Trophoblast cell (in vitro differentiated cells and primary cell): ENCODE measurements around the gene ELOVL6.

Source experiments
- DNase-seq, 2 donors: peaks; one replicate each; pipeline ENCODE4 v3.0.0-alpha.2; 2016
- H2AFZ ChIP-seq: 2 replicates; pipeline ENCODE4 v1.6.1; 2013; ENCODE audit warnings: low read length, moderate library complexity, mild to moderate bottlenecking; ENCODE audit not compliant: insufficient read depth, poor library complexity
- H2AK5ac ChIP-seq: 2 replicates; pipeline ENCODE4 v1.6.1; 2013; ENCODE audit warnings: mild to moderate bottlenecking, low read length
- H2BK120ac ChIP-seq: 2 replicates; pipeline ENCODE4 v1.6.1; 2013; ENCODE audit warnings: low read length, mild to moderate bottlenecking, moderate library complexity; ENCODE audit not compliant: insufficient read depth, poor library complexity
- H2BK12ac ChIP-seq: 2 replicates; pipeline ENCODE4 v1.6.1; 2013; ENCODE audit warnings: mild to moderate bottlenecking, low read length, moderate library complexity
- H2BK5ac ChIP-seq: 2 replicates; pipeline ENCODE4 v1.6.1; 2013; ENCODE audit warnings: low read length, low read depth, moderate library complexity, mild to moderate bottlenecking; ENCODE audit not compliant: poor library complexity
- H3K14ac ChIP-seq: 2 replicates; pipeline ENCODE4 v1.6.1; 2013; ENCODE audit warnings: mild to moderate bottlenecking, low read length
- H3K18ac ChIP-seq: 2 replicates; pipeline ENCODE4 v1.6.1; 2013; ENCODE audit warnings: mild to moderate bottlenecking, low read length
- H3K23ac ChIP-seq: 2 replicates; pipeline ENCODE4 v1.6.1; 2013; ENCODE audit warnings: low read length
- H3K27ac ChIP-seq: 2 replicates; pipeline ENCODE4 v1.5.1; 2013; ENCODE audit warnings: low read depth, mild to moderate bottlenecking, inconsistent platforms, low read length, moderate library complexity
- H3K27me3 ChIP-seq: 2 replicates; pipeline ENCODE4 v1.6.1; 2013; ENCODE audit warnings: inconsistent platforms, mild to moderate bottlenecking, low read length, moderate library complexity; ENCODE audit not compliant: insufficient read depth
- H3K36me3 ChIP-seq, 2 experiments: 1 replicate in 1 of 2; 2 replicates in 1 of 2; pipeline ENCODE4 v1.6.1; 2013; ENCODE audit warnings: low read length in 2 of 2, mild to moderate bottlenecking in 2 of 2, moderate library complexity in 1 of 2; ENCODE audit not compliant: insufficient read depth in 2 of 2, control insufficient read depth in 1 of 2
- H3K4ac ChIP-seq: 2 replicates; pipeline ENCODE4 v1.6.1; 2013; ENCODE audit warnings: low read depth, mild to moderate bottlenecking, low read length, moderate library complexity
- H3K4me1 ChIP-seq, 2 experiments: 1 replicate in 1 of 2; 2 replicates in 1 of 2; pipeline ENCODE4 v1.6.1; 2013; ENCODE audit warnings: low read length in 2 of 2, mild to moderate bottlenecking in 2 of 2, moderate library complexity in 1 of 2; ENCODE audit not compliant: insufficient read depth in 2 of 2, control insufficient read depth in 1 of 2
- H3K4me2 ChIP-seq: 2 replicates; pipeline ENCODE4 v1.6.1; 2013; ENCODE audit warnings: inconsistent platforms, mild to moderate bottlenecking, low read length, moderate library complexity
- H3K4me3 ChIP-seq: 2 replicates; pipeline ENCODE4 v1.5.1; 2013; ENCODE audit warnings: mild to moderate bottlenecking, low read depth, low read length, inconsistent platforms
- H3K79me1 ChIP-seq: one replicate; pipeline ENCODE4 v1.6.1; 2013; ENCODE audit warnings: low read length
- H3K79me2 ChIP-seq: 2 replicates; pipeline ENCODE4 v1.6.1; 2013; ENCODE audit warnings: low read length, mild to moderate bottlenecking; ENCODE audit not compliant: control insufficient read depth, insufficient read depth, poor library complexity
- H3K9ac ChIP-seq: 2 replicates; pipeline ENCODE4 v1.6.1; 2013; ENCODE audit warnings: mild to moderate bottlenecking, low read length
- H3K9me3 ChIP-seq: 2 replicates; pipeline ENCODE4 v1.6.1; 2013; ENCODE audit warnings: low read depth, mild to moderate bottlenecking, control low read depth, inconsistent platforms, low read length; ENCODE audit not compliant: insufficient read depth
- H4K12ac ChIP-seq: 2 replicates; pipeline ENCODE4 v1.6.1; 2013; ENCODE audit warnings: low read depth, mild to moderate bottlenecking, low read length, moderate library complexity
- H4K8ac ChIP-seq: 2 replicates; pipeline ENCODE4 v1.6.1; 2013; ENCODE audit warnings: low read depth, mild to moderate bottlenecking, low read length, moderate library complexity
- H4K91ac ChIP-seq: one replicate; pipeline ENCODE4 v1.6.1; 2013; ENCODE audit warnings: low read depth, mild to moderate bottlenecking, low read length, moderate library complexity
- WGBS: extraction: QIAGEN DNeasy Blood & Tissue Kit; methylation state at CpG from one replicate; pipeline ENCODE4 v1.1.7; 2013; ENCODE audit warnings: missing lambda C conversion rate; ENCODE audit not compliant: insufficient read length, insufficient coverage; ENCODE audit errors: extremely low coverage; 5-methylcytosine and 5-hydroxymethylcytosine counted together

The ELOVL6 gene

DNA sequence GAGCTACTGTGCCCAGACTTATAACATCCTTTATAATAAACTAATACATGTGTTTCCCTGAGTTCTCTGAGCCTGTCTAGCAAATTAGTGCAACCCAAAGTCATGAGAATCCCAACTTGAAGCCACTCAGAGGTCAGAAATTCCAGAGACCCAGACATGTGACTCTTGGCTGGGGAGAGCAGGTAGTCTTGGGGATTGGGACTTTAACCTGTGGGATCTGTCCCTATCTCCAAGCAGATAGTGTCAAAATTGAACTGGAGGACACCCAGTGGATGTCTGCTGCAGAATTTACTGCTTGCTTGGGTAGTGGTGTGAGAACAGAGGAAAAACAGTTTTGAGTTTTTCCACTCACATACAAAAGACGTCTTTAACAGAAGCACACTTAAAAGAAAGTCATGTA, 26.4 kb downstream of the ELOVL6 start:
- Histone ChIP-seq H2BK120ac (no peak overlapping the region), H3K36me3 (no peaks in the 10 kb centered on the region), H2BK12ac (no peak overlapping the region), H4K12ac (no peak overlapping the region), H3K4me1 (peaks cover 4 to 8% of the 10 kb centered on the region in 2 experiments), H3K9me3 (no peaks in the 10 kb centered on the region), H3K4me2 (no peak overlapping the region), H4K91ac (no peak overlapping the region), H3K27me3 (no peaks in the 10 kb centered on the region), H2AFZ (no peak overlapping the region), H4K8ac (no peak overlapping the region), H3K23ac (no peak overlapping the region), H3K79me2 (no peaks in the 10 kb centered on the region), H3K18ac (no peak overlapping the region), H2AK5ac (no peak overlapping the region), H3K27ac (no peak overlapping the region), H3K14ac (no peak overlapping the region), H2BK5ac (no peak overlapping the region), H3K79me1 (peaks cover 3% of the 10 kb centered on the region), H3K4me3 (no peak overlapping the region), H3K9ac (no peak overlapping the region), H3K4ac (no peak overlapping the region)
- no peak for DNase-seq
- no CpG with 5 or more reads among the region's 1 CpG for WGBS

GRCh38 chr4:110170861-110171260, 27.6 kb downstream of the ELOVL6 start:
- Histone ChIP-seq H4K12ac (no peak overlapping the region), H3K14ac (no peak overlapping the region), H3K18ac (peak overlapping the region; percentile 47), H2BK5ac (peak overlapping the region; percentile 51), H3K4me1 (peaks cover 8% of the 10 kb centered on the region in 2 experiments), H3K36me3 (no peaks in the 10 kb centered on the region), H3K4me3 (no peak overlapping the region), H3K4me2 (no peak overlapping the region), H4K91ac (no peak overlapping the region), H3K27me3 (no peaks in the 10 kb centered on the region), H3K27ac (peak overlapping the region; percentile 5), H3K4ac (no peak overlapping the region), H2BK120ac (peak overlapping the region; percentile 73), H3K9me3 (no peaks in the 10 kb centered on the region), H3K9ac (no peak overlapping the region), H3K79me2 (no peaks in the 10 kb centered on the region), H2AK5ac (no peak overlapping the region), H3K23ac (no peak overlapping the region), H4K8ac (no peak overlapping the region), H3K79me1 (peaks cover 3% of the 10 kb centered on the region), H2BK12ac (peak overlapping the region; percentile 25), H2AFZ (peak overlapping the region; percentile 67)
- no CpG with 5 or more reads among the region's 3 CpGs for WGBS
- DNase-seq: peak; percentile 16 to 51

- H2AFZ ChIP-seq: no peak overlapping the region
- peak overlapping the region; percentile 9 for H3K18ac ChIP-seq
- H2AK5ac ChIP-seq: peak overlapping the region; percentile 16
- no peak overlapping the region for H3K23ac ChIP-seq
- H3K36me3 ChIP-seq: no peaks in the 10 kb centered on the region
- H3K27ac ChIP-seq: peak overlapping the region; percentile 2
- peak in 1 of 2 donors; percentile 20 for DNase-seq
- H2BK12ac ChIP-seq: no peak overlapping the region
- peak overlapping the region; percentile 24 for H4K8ac ChIP-seq
- H3K79me1 ChIP-seq: peaks cover 4% of the 10 kb centered on the region
- no peak overlapping the region for H2BK5ac ChIP-seq
- H3K4me3 ChIP-seq: no peak overlapping the region
- H3K79me2 ChIP-seq: no peaks in the 10 kb centered on the region
- H3K9me3 ChIP-seq: no peaks in the 10 kb centered on the region
- peak overlapping the region; percentile 15 for H2BK120ac ChIP-seq
- no peaks in the 10 kb centered on the region for H3K27me3 ChIP-seq
- WGBS: 100% methylated on average over 1 of the region's 5 CpGs
- H4K91ac ChIP-seq: no peak overlapping the region
- H3K4ac ChIP-seq: no peak overlapping the region
- H3K4me2 ChIP-seq: peak overlapping the region; percentile 6
- H3K14ac ChIP-seq: no peak overlapping the region
- H3K4me1 ChIP-seq: peaks cover 8 to 10% of the 10 kb centered on the region in 2 experiments
- H3K9ac ChIP-seq: no peak overlapping the region
- H4K12ac ChIP-seq: no peak overlapping the region
Observed at GRCh38 chr4:110165382-110166286, 32.8 kb downstream of the ELOVL6 start.

- Histone ChIP-seq H2BK120ac (no peak overlapping the region), H3K14ac (no peak overlapping the region), H3K9ac (no peak overlapping the region), H3K9me3 (no peaks in the 10 kb centered on the region), H3K4ac (no peak overlapping the region), H2AFZ (no peak overlapping the region), H2BK5ac (no peak overlapping the region), H3K27me3 (no peaks in the 10 kb centered on the region), H3K4me2 (no peak overlapping the region), H3K36me3 (no peaks in the 10 kb centered on the region), H3K27ac (peak overlapping the region; percentile 2), H2BK12ac (no peak overlapping the region), H4K8ac (no peak overlapping the region), H3K4me3 (no peak overlapping the region), H4K12ac (no peak overlapping the region), H2AK5ac (no peak overlapping the region), H3K23ac (no peak overlapping the region), H4K91ac (no peak overlapping the region), H3K4me1 (peaks cover 8 to 10% of the 10 kb centered on the region in 2 experiments), H3K18ac (no peak overlapping the region), H3K79me1 (peaks cover 4% of the 10 kb centered on the region), H3K79me2 (no peaks in the 10 kb centered on the region)
- peak in 1 of 2 donors; percentile 38 for DNase-seq
- no CpG with 5 or more reads among the region's 2 CpGs for whole genome bisulfite sequencing
Observed at GRCh38 chr4:110164856-110165255, 33.6 kb downstream of the ELOVL6 start.
